ENCODE data around the gene FKBP3. TPM values are rescaled to one million over a fixed set of nuclear protein-coding genes. Genes with fewer than 3 reads are reported as not detected.

FKBP3 gene
- 11.5 and 26.8 TPM in 2 replicates for total RNA-seq

DNA sequence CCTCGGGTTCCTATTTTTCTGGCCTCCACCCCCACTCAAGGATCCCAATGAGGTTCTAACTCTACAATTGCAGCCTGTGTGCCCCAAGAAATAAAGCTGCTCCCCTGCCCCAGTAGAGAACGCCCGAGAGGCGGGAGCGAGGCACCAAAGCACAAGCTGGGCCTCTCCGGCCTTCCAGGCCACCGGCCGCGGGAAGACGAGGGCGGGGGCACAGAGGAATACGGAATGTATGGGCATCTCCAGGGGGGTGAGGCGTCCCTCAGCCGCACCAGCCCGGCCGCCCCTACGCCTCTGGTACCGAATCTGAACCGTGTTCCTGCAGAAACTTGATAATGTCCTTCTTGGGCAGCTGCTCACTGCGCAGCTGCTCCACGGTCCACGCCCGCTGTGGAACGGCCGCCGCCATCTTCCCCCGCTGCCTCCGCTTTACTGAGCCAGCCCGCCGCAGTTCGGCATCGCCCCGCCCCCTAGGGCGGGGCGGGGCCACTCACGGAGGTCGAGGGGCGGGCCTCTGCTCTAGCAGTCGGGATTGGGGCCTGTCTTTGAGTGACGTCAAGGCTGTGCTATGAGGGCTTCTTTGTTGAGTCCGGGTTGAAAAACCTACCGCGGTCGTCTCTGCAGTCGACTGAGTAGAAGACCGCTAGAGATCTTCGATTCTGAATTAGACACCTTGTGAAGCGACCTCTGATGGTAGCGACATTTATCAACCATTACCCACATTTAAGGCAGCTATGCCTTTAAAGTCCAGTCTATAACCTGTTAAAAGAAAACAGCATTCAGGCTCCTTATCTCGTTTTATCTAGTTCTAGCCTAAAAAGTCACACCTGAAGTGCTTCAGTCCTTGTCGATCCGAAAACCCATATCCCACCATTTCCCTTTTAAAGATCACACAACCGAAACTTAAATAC is at the start of gene FKBP3:
Gene FKBP3 (minus strand): TSS at position 431 of the 908 bp plus-strand sequence. CDS start 25 bp downstream, at position 406.

DNA sequence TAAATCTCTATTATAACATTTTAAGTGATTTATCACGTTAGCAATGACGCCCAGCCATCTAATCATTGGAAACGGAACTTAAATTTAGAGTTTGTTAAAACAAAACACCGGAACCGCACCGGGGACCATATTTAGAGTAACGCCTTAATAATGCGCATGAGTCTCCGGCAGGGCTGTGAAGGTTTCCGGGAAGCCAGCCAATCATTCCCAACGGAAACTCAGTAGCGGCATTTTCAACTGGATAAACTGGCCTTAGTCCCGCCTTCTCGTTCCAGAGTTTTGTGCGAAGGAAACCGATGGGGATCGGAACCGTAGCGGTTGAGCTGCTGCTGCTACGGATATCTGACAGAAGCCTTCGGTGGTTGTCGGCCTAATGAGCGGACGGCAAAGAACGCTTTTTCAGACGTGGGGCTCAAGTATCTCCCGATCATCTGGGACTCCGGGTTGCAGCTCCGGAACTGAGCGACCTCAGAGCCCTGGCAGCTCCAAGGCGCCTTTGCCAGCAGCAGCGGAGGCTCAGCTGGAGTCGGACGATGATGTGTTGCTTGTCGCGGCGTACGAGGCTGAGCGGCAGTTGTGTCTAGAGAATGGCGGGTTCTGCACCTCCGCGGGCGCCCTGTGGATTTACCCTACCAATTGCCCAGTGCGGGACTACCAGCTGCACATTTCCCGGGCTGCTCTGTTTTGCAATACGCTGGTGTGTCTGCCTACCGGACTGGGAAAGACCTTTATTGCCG is 1.5 kb upstream of the FKBP3 start, which contains the start of gene FANCM:
Gene FANCM (plus strand): TSS at position 272 of the 737 bp plus-strand sequence. CDS start 102 bp downstream, at position 374.

DNA sequence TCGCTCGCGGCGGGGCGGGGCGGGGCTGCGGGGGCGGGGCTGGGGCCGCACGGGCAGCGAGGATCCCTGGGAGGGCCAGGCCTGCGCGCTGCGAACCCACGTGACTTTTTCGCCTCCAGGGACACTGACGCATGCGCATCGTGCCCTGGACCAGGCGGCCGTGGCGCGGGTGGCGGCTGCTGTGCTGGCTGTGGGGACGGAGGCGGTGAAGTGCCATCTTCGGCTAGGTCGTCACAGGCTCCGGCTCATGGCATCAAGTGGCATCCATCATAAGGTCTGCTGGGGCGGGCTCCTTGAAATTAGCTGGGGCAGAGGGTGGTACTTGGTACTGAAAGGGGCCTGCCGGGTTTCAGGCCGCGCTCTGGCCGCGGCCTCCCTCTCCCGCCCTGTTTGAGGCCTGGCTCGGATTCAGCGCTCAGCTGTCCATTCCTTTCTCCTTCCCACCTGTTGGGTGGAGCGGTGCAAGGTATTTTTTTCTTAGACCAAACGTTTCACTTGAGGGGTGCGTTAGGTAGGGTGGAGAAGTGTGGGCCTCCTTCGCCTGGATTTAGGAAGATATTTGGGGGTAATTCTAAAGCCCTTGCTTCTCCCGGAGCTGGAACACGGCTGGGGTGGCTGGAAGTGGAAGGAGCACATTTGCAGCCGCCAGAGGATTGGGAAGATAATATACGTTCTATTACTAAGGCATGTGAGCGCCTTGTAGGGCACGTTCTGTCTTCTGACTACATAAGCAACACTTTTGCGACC is 50.1 kb downstream of the FKBP3 start, which contains the start of gene PRPF39:
Gene PRPF39 (plus strand): TSS at position 141 of the 747 bp plus-strand sequence. CDS start 11,124 bp downstream, outside the sequence.

Other genes with a start within 250 kb of the FKBP3 start
- gene KLHL28, start 172.5 kb downstream of the FKBP3 start, total RNA-seq = 6.6 and 10.0 TPM in 2 replicates
- gene TOGARAM1, start 172.3 kb downstream of the FKBP3 start, total RNA-seq = 14.8 and 15.1 TPM in 2 replicates
- gene PRPF39, start 50.4 kb downstream of the FKBP3 start, total RNA-seq = 23.8 and 41.9 TPM in 2 replicates
- 3.8 and 5.0 TPM in 2 replicates for gene FANCM, start 1.4 kb upstream of the FKBP3 start, total RNA-seq
- gene MIS18BP1, start 118.7 kb upstream of the FKBP3 start, total RNA-seq = 7.2 and 18.0 TPM in 2 replicates

Measured in bronchial smooth muscle cell (primary cell).